Progenitor cell of endocrine pancreas (in vitro differentiated cells): ENCODE results near the gene OBSCN. TPM values are rescaled to one million over a fixed set of nuclear protein-coding genes. Genes with fewer than 3 reads are reported as not detected.

Experiments
- DNase-seq: peaks from one replicate; pipeline ENCODE4 v3.0.0; 2021; ENCODE audit warnings: low spot score; ENCODE audit not compliant: unreplicated experiment
- H3K27ac Mint-ChIP-seq: 2 replicates; pipeline ENCODE4 v1.8.0; 2021; ENCODE audit warnings: mild to moderate bottlenecking, moderate library complexity, mixed read lengths
- H3K27me3 Mint-ChIP-seq: 2 replicates; pipeline ENCODE4 v1.8.0; 2021; ENCODE audit warnings: mixed read lengths
- H3K36me3 Mint-ChIP-seq: 2 replicates; pipeline ENCODE4 v1.8.0; 2022; ENCODE audit warnings: mixed read lengths; ENCODE audit not compliant: insufficient read depth
- H3K4me1 Mint-ChIP-seq: 2 replicates; pipeline ENCODE4 v1.8.0; 2021; ENCODE audit warnings: low read depth, mixed read lengths
- H3K4me3 Mint-ChIP-seq: 2 replicates; pipeline ENCODE4 v1.8.0; 2021; ENCODE audit warnings: low read depth, mild to moderate bottlenecking, moderate library complexity, mixed read lengths
- H3K9me3 Mint-ChIP-seq: 2 replicates; pipeline ENCODE4 v1.8.0; 2021; ENCODE audit warnings: low read depth, mixed read lengths
- total RNA-seq: library from RNA; stranded (reverse); gene quantifications from 2 replicates; pipeline ENCODE4 v1.2.1, GENCODE V29; 2021
- TF ChIP-seq, protein P1 (sequence below): fragments of 200-600 bp; sonication (generic); IDR thresholded peaks from one replicate; pipeline ENCODE4 v1.5.0; 2021; ENCODE audit warnings: antibody characterized with exemption, mild to moderate bottlenecking; ENCODE audit not compliant: unreplicated experiment

OBSCN gene
- total RNA-seq, 1 donor from 2014 or later, result 57.5 TPM

DNA sequence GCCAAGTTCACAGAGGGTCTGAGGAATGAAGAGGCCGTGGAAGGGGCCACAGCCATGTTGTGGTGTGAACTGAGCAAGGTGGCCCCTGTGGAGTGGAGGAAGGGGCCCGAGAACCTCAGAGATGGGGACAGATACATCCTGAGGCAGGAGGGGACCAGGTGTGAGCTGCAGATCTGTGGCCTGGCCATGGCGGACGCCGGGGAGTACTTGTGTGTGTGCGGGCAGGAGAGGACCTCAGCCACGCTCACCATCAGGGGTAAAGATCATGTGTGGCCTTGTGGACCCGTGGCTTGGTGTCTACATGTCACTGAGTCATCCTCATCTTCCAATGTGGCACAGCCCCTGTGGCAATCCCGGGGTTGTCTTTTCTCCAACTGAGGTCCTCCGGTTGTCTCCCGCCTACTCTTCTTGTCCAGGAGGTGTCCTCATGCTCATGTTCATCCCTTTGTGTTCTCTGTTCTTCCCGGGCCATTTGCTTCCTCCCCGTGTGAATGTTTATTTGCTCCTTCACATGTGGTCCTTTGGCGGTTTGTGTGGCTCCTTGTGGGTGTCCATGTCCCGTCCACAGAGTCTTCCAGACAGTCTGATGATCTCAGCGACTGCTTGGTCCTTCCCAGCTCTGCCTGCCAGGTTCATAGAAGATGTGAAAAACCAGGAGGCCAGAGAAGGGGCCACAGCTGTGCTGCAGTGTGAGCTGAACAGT lies 84.2 kb downstream of the OBSCN start:
- no peaks in the 10 kb centered on the region for H3K4me1 Mint-ChIP-seq
- H3K27me3 Mint-ChIP-seq, result no peaks in the 10 kb centered on the region
- TF ChIP-seq, protein P1, sequence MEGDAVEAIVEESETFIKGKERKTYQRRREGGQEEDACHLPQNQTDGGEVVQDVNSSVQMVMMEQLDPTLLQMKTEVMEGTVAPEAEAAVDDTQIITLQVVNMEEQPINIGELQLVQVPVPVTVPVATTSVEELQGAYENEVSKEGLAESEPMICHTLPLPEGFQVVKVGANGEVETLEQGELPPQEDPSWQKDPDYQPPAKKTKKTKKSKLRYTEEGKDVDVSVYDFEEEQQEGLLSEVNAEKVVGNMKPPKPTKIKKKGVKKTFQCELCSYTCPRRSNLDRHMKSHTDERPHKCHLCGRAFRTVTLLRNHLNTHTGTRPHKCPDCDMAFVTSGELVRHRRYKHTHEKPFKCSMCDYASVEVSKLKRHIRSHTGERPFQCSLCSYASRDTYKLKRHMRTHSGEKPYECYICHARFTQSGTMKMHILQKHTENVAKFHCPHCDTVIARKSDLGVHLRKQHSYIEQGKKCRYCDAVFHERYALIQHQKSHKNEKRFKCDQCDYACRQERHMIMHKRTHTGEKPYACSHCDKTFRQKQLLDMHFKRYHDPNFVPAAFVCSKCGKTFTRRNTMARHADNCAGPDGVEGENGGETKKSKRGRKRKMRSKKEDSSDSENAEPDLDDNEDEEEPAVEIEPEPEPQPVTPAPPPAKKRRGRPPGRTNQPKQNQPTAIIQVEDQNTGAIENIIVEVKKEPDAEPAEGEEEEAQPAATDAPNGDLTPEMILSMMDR, result no peak
- H3K27ac Mint-ChIP-seq, result no peak overlapping the region
- H3K9me3 Mint-ChIP-seq, result peaks cover 2% of the 10 kb centered on the region
- DNase-seq, result no peak
- no peak overlapping the region for H3K4me3 Mint-ChIP-seq
- H3K36me3 Mint-ChIP-seq, result peaks cover 19% of the 10 kb centered on the region

DNA sequence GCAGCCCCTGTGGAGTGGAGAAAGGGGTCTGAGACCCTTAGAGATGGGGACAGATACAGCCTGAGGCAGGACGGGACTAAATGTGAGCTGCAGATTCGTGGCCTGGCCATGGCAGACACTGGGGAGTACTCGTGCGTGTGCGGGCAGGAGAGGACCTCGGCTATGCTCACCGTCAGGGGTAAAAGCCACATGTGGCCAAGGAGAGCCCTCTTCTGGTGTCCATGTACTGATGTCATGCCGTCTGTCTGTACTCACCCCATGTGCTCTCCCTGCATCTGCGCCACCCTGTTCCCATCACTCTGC lies 84.7 kb downstream of the OBSCN start:
- H3K27me3 Mint-ChIP-seq, result no peaks in the 10 kb centered on the region
- no peak for DNase-seq
- TF ChIP-seq, protein P1, result no peak
- peaks cover 24% of the 10 kb centered on the region for H3K36me3 Mint-ChIP-seq
- H3K27ac Mint-ChIP-seq, result no peak overlapping the region
- H3K4me1 Mint-ChIP-seq, result no peaks in the 10 kb centered on the region
- H3K9me3 Mint-ChIP-seq, result peaks cover 7% of the 10 kb centered on the region
- H3K4me3 Mint-ChIP-seq, result no peak overlapping the region

- Mint-ChIP-seq H3K4me3 (no peak overlapping the region), H3K27ac (no peak overlapping the region), H3K9me3 (peaks cover 14% of the 10 kb centered on the region), H3K27me3 (no peaks in the 10 kb centered on the region), H3K4me1 (no peaks in the 10 kb centered on the region), H3K36me3 (peaks cover 29% of the 10 kb centered on the region)
- TF ChIP-seq, protein P1, result no peak
- DNase-seq, result no peak
Measured at GRCh38 chr1:228293393-228293792, 85.5 kb downstream of the OBSCN start.

GRCh38 chr1:228293816-228294500 lies 86.1 kb downstream of the OBSCN start:
- H3K9me3 Mint-ChIP-seq, result peaks cover 18% of the 10 kb centered on the region
- H3K4me1 Mint-ChIP-seq, result no peaks in the 10 kb centered on the region

GRCh38 chr1:228294717-228295116 lies 86.9 kb downstream of the OBSCN start:
- TF ChIP-seq, protein P1, result no peak
- H3K27ac Mint-ChIP-seq, result no peak overlapping the region

More at GRCh38 chr1:228293816-228294500, 86.1 kb downstream of the OBSCN start:
- H3K36me3 Mint-ChIP-seq, result peaks cover 33% of the 10 kb centered on the region
- no peak overlapping the region for H3K4me3 Mint-ChIP-seq
- H3K27ac Mint-ChIP-seq, result no peak overlapping the region
- TF ChIP-seq, protein P1, result no peak
- DNase-seq, result no peak
- H3K27me3 Mint-ChIP-seq, result no peaks in the 10 kb centered on the region

More at GRCh38 chr1:228294717-228295116, 86.9 kb downstream of the OBSCN start:
- DNase-seq, result no peak
- H3K4me3 Mint-ChIP-seq, result no peak overlapping the region
- no peaks in the 10 kb centered on the region for H3K4me1 Mint-ChIP-seq
- peaks cover 37% of the 10 kb centered on the region for H3K36me3 Mint-ChIP-seq
- peaks cover 19% of the 10 kb centered on the region for H3K9me3 Mint-ChIP-seq
- H3K27me3 Mint-ChIP-seq, result no peaks in the 10 kb centered on the region
